DOHH2 (cell line): ENCODE results near the gene ABHD17C.

Source experiments
- H3F3A ChIP-seq: fragments of 200-600 bp; sonication (generic), shearing (Covaris generic); 2 replicates; pipeline ENCODE4 v1.6.0; 2016; ENCODE audit warnings: antibody characterized with exemption, mild to moderate bottlenecking; ENCODE audit not compliant: control insufficient read depth, insufficient read depth
- H3K27ac ChIP-seq: fragments of 200-600 bp; sonication (generic); 2 replicates; pipeline ENCODE4 v1.5.1; 2014; ENCODE audit warnings: low read depth, mild to moderate bottlenecking, low read length, moderate library complexity
- H3K27me3 ChIP-seq: fragments of 200-600 bp; sonication (generic); 2 replicates; pipeline ENCODE4 v1.6.1; 2014; ENCODE audit warnings: mild to moderate bottlenecking, low read length, mixed read lengths; ENCODE audit not compliant: control insufficient read depth
- H3K36me3 ChIP-seq: fragments of 200-600 bp; sonication (generic); 2 replicates; pipeline ENCODE4 v1.6.1; 2014; ENCODE audit warnings: mild to moderate bottlenecking, low read length, moderate library complexity, mixed read lengths; ENCODE audit not compliant: control insufficient read depth
- H3K4me1 ChIP-seq: fragments of 200-600 bp; sonication (generic); 2 replicates; pipeline ENCODE4 v1.6.1; 2014; ENCODE audit warnings: mild to moderate bottlenecking, low read length, mixed read lengths; ENCODE audit not compliant: control insufficient read depth
- H3K4me2 ChIP-seq: fragments of 200-600 bp; sonication (generic); 2 replicates; pipeline ENCODE4 v1.6.0; 2014; ENCODE audit warnings: mild to moderate bottlenecking, low read length, moderate library complexity
- H3K4me3 ChIP-seq: fragments of 200-600 bp; sonication (generic); 2 replicates; pipeline ENCODE4 v1.5.1; 2014; ENCODE audit warnings: mild to moderate bottlenecking, low read length, mixed read lengths
- H3K79me2 ChIP-seq: fragments of 200-600 bp; sonication (generic); 2 replicates; pipeline ENCODE4 v1.6.1; 2014; ENCODE audit warnings: mild to moderate bottlenecking, low read length, mixed read lengths; ENCODE audit not compliant: control insufficient read depth
- H3K9me2 ChIP-seq: fragments of 200-600 bp; sonication (generic); replicated peaks from 2 replicates; pipeline ENCODE4 v1.6.1; 2014; ENCODE audit warnings: mild to moderate bottlenecking, low read length, mixed read lengths; ENCODE audit not compliant: control insufficient read depth
- H3K9me3 ChIP-seq: fragments of 200-600 bp; sonication (generic); 2 replicates; pipeline ENCODE4 v1.6.1; 2014; ENCODE audit warnings: antibody characterized with exemption, low read length, mixed read lengths; ENCODE audit not compliant: control insufficient read depth, insufficient read depth
- H4K20me1 ChIP-seq: fragments of 200-600 bp; sonication (generic); 2 replicates; pipeline ENCODE4 v1.6.0; 2014; ENCODE audit warnings: low read depth, mild to moderate bottlenecking, antibody characterized with exemption, low read length, moderate library complexity; ENCODE audit not compliant: control insufficient read depth, insufficient read depth
- EZH2phosphoT487 ChIP-seq: fragments of 200-600 bp; sonication (generic); IDR thresholded peaks from 2 replicates; pipeline ENCODE4 v1.6.1; 2017; ENCODE audit warnings: borderline replicate concordance, mild to moderate bottlenecking, antibody characterized with exemption, low read length, moderate library complexity, mixed read lengths
- TF ChIP-seq, protein P1 (sequence below): fragments of 200-600 bp; sonication (generic); IDR thresholded peaks from one replicate; pipeline ENCODE4 v1.5.1; 2014; ENCODE audit warnings: antibody characterized with exemption, mild to moderate bottlenecking, low read depth, low read length; ENCODE audit not compliant: poor library complexity, severe bottlenecking

ABHD17C gene

DNA sequence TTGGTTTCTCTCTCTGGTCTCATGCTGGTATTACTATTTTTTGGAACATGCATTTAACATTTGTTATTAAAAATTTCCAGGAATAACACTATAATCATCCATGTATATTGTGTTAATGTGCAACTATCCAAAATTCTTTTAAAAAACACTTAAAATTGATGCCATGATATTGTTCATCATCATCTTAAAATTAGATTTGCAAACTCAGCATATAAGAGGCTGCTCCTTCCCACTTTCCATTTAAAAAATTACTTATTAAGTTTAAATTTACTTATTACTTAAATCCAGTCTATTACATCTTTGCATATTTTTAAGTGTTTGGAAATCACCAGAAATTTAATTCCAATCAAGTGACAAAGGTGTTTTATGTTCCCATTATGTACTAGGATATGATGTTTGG lies 5.8 kb upstream of the ABHD17C start:
- Histone ChIP-seq H3K4me2 (no peak overlapping the region), H3K4me3 (no peak overlapping the region), H3K9me2 (no peaks in the 10 kb centered on the region), H3K9me3 (no peaks in the 10 kb centered on the region; the same call in 1 of the 2 replicates), H3K27me3 (peaks cover 18% of the 10 kb centered on the region), H3F3A (peaks cover 4% of the 10 kb centered on the region; the same call in 1 of the 2 replicates), H3K79me2 (no peaks in the 10 kb centered on the region), H3K4me1 (peaks cover 3% of the 10 kb centered on the region), H3K27ac (no peak overlapping the region), H4K20me1 (no peaks in the 10 kb centered on the region), H3K36me3 (no peaks in the 10 kb centered on the region)
- no peak for TF ChIP-seq EZH2phosphoT487
- TF ChIP-seq, protein P1, sequence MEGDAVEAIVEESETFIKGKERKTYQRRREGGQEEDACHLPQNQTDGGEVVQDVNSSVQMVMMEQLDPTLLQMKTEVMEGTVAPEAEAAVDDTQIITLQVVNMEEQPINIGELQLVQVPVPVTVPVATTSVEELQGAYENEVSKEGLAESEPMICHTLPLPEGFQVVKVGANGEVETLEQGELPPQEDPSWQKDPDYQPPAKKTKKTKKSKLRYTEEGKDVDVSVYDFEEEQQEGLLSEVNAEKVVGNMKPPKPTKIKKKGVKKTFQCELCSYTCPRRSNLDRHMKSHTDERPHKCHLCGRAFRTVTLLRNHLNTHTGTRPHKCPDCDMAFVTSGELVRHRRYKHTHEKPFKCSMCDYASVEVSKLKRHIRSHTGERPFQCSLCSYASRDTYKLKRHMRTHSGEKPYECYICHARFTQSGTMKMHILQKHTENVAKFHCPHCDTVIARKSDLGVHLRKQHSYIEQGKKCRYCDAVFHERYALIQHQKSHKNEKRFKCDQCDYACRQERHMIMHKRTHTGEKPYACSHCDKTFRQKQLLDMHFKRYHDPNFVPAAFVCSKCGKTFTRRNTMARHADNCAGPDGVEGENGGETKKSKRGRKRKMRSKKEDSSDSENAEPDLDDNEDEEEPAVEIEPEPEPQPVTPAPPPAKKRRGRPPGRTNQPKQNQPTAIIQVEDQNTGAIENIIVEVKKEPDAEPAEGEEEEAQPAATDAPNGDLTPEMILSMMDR: no peak

DNA sequence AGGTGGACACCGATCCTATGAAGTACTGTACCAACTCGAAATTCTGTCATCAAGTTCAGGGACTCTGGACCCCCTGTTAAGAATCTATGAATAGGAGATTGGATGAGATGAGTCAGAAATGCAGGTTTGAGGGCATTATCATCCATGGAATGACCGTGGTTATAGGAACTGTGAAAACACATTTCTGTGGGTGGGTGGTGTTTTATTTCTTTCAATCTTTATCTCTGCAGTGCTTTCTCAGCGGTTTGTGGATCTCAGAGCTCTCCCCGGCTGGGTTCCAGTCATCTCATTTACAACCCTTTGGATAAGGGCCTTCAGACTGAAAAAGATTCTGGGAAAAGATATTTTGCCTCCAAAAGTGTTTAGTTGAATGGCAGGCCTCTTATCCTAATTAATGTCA lies 5.4 kb upstream of the ABHD17C start:
- Histone ChIP-seq H3F3A (peaks cover 4% of the 10 kb centered on the region; the same call in 1 of the 2 replicates), H3K4me3 (no peak overlapping the region), H3K9me2 (no peaks in the 10 kb centered on the region), H4K20me1 (no peaks in the 10 kb centered on the region), H3K27me3 (peaks cover 22% of the 10 kb centered on the region), H3K36me3 (no peaks in the 10 kb centered on the region), H3K9me3 (no peaks in the 10 kb centered on the region), H3K4me1 (peaks cover 7% of the 10 kb centered on the region), H3K27ac (no peak overlapping the region), H3K4me2 (no peak overlapping the region), H3K79me2 (no peaks in the 10 kb centered on the region)
- TF ChIP-seq, protein P1: no peak
- no peak for TF ChIP-seq EZH2phosphoT487

DNA sequence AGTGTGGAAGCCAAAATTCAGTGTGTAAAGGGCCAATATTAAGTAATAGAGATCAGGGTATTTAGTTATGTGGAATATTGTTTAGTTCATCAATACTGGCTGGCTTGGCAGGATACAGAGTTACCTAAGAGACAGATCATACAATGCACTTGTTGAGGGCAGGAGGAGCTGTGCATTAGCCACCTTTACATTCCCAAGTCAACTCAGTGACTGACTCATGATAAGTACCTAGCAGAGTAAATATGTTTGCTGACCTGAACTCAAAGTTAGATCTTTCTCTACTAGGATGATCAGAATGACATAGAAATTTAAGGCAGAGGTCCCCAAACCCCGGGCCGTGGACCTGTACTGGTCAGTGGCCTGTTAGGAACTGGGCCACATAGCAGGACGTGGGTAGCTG lies 3.5 kb upstream of the ABHD17C start:
- peaks cover 7% of the 10 kb centered on the region for H3K4me1 ChIP-seq
- H3K27me3 ChIP-seq: peaks cover 32% of the 10 kb centered on the region
- H3K27ac ChIP-seq: no peak overlapping the region
- TF ChIP-seq, protein P1: no peak
- no peak for TF ChIP-seq EZH2phosphoT487
- H3F3A ChIP-seq: peaks cover 4% of the 10 kb centered on the region; the same call in 1 of the 2 replicates
- no peaks in the 10 kb centered on the region for H3K9me3 ChIP-seq
- no peaks in the 10 kb centered on the region for H3K9me2 ChIP-seq
- no peak overlapping the region for H3K4me3 ChIP-seq
- no peaks in the 10 kb centered on the region for H3K79me2 ChIP-seq
- no peak overlapping the region for H3K4me2 ChIP-seq
- no peaks in the 10 kb centered on the region for H4K20me1 ChIP-seq
- H3K36me3 ChIP-seq: no peaks in the 10 kb centered on the region
